K562 (cell line): ENCODE data around the gene XPOT. TPM values are rescaled to one million over a fixed set of nuclear protein-coding genes. Genes with fewer than 3 reads are reported as not detected.
A peak's percentile ranks its signal among the peaks of the same experiment; 100 is the strongest.

ENCODE experiments used
- C11orf30 ChIP-seq: fragments of 450-650 bp; IDR thresholded peaks from 2 replicates; pipeline ENCODE4 v1.6.1; 2016; ENCODE audit warnings: low read depth, mild to moderate bottlenecking
- CREB1 ChIP-seq, 2 experiments: sonication (generic) in 1 of 2; formaldehyde crosslinking in 1 of 2; IDR thresholded peaks; 2 replicates each; pipeline versions ENCODE4 v1.6.1 to v1.8.0; 2012 to 2022; ENCODE audit warnings: inconsistent platforms in 1 of 2, mild to moderate bottlenecking in 1 of 2, missing genetic modification reagents in 1 of 2, moderate library complexity in 1 of 2
- EWSR1 ChIP-seq: fragments of 450-650 bp; IDR thresholded peaks from 2 replicates; pipeline ENCODE4 v1.6.1; 2018; ENCODE audit warnings: borderline replicate concordance, mild to moderate bottlenecking, low read depth, moderate library complexity; ENCODE audit not compliant: partially characterized antibody
- JUN ChIP-seq, 2 experiments: sonication (generic) in 1 of 2; formaldehyde crosslinking in 1 of 2; IDR thresholded peaks; 2 replicates each; pipeline versions ENCODE4 v1.6.1 to v1.8.0; 2012 to 2022; ENCODE audit warnings: borderline replicate concordance in 2 of 2, mild to moderate bottlenecking in 2 of 2, improper control_type of control experiment in 1 of 2, low read depth in 1 of 2, low read length in 1 of 2, missing genetic modification reagents in 1 of 2
- MYC ChIP-seq, 2 experiments: fragments of 250-450 bp in 1 of 2; sonication (Bioruptor Pico) in 1 of 2; IDR thresholded peaks; 2 replicates each; pipeline versions ENCODE4 v1.5.1 to v1.6.1; 2012 to 2021; ENCODE audit warnings: low read depth in 2 of 2, borderline replicate concordance in 1 of 2, improper control_type of control experiment in 1 of 2, low read length in 1 of 2, mild to moderate bottlenecking in 1 of 2, moderate library complexity in 1 of 2
- PHB2 ChIP-seq: fragments of 450-650 bp; IDR thresholded peaks from 2 replicates; pipeline ENCODE4 v1.6.1; 2017; ENCODE audit warnings: low read depth
- XRCC3 ChIP-seq: fragments of 450-650 bp; IDR thresholded peaks from 2 replicates; pipeline ENCODE4 v1.6.1; 2017; ENCODE audit warnings: mild to moderate bottlenecking, moderate library complexity
- polyA plus RNA-seq, 8 experiments: library from polyadenylated mRNA; depleted of rRNA in 4 of 8; stranded (reverse) in 5 of 8; unstranded in 3 of 8; fragments of >200 nt; fragmentation: Nextera tagmentation in 2 of 8; fragmentation: Illumina TruSeq in 1 of 8; extraction: Ambion mirVana in 2 of 8; extraction: Trizol in 1 of 8; gene quantifications; 2 replicates each; pipeline versions ENCODE4 v1.2.1 to v1.2.3, GENCODE V29; 2011 to 2014; ENCODE audit warnings: inconsistent platforms in 1 of 8, missing spikeins in 1 of 8
- total RNA-seq, 7 experiments: library from RNA; depleted of rRNA in 6 of 7; stranded (reverse); fragments of >200 nt in 6 of 7; fragmentation: Illumina TruSeq in 2 of 7; extraction: Trizol in 2 of 7; gene quantifications; 2 replicates each; pipeline versions ENCODE4 v1.2.1 to v1.2.3, GENCODE V29; 2011 to 2021; ENCODE audit warnings: low replicate concordance in 1 of 7
- TF ChIP-seq, protein P1 (sequence below): fragments of 450-650 bp; IDR thresholded peaks from 2 replicates; pipeline ENCODE4 v1.6.1; 2018; ENCODE audit not compliant: partially characterized antibody
- TF ChIP-seq, protein P2 (sequence below): sonication (generic); formaldehyde crosslinking; IDR thresholded peaks from 2 replicates; pipeline ENCODE4 v1.4.0; 2020; ENCODE audit warnings: mild to moderate bottlenecking, missing genetic modification reagents
- TF ChIP-seq, protein P3 (sequence below): fragments of 250-450 bp; sonication (Bioruptor Pico); IDR thresholded peaks from 2 replicates; pipeline ENCODE4 v1.5.0; 2021
- TF ChIP-seq, protein P4 (sequence below), 3 experiments: fragments of 200-800 bp in 1 of 3; fragments of 250-450 bp in 1 of 3; fragments of 450-650 bp in 1 of 3; sonication (Bioruptor Pico) in 1 of 3; sonication (Bioruptor generic) in 1 of 3; formaldehyde crosslinking in 1 of 3; IDR thresholded peaks; 2 replicates each; pipeline versions ENCODE4 v1.6.1 to v1.8.0; 2016 to 2022; ENCODE audit warnings: mild to moderate bottlenecking in 2 of 3, missing genetic modification characterization in 2 of 3, missing compliant biosample characterization in 1 of 3, moderate library complexity in 1 of 3
- TF ChIP-seq, protein P5 (sequence below): fragments of 250-450 bp; sonication (Bioruptor Pico); IDR thresholded peaks from 2 replicates; pipeline ENCODE4 v1.8.0; 2022; ENCODE audit warnings: moderate library complexity, mild to moderate bottlenecking, inconsistent platforms

The XPOT gene
- total and polyA plus RNA-seq, 9 of the 15 experiments (the other 6 are each of a cell fraction or from before 2014, with no cell fraction given) = 26.2 to 192 (median 102) TPM

DNA sequence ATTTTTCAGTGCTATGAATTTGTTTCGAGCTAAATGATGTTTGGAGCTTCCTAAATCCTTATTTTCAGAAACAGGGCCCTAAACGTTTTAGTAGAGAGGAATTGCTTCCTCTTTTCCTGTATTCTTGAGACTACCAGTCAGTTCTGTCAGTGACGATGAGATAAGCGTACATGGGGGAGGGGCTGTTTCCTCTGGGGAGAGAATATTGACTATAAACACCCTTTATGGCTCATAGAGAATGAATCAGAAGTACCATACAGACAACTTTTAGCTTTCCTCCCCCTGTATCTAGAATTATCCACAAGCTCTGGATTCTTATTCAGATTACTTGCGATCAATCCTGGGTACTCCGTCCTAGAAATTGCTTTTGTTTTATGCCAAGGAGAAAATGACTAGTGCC lies 52.8 kb downstream of the XPOT start (continued):
- TF ChIP-seq, protein P1, sequence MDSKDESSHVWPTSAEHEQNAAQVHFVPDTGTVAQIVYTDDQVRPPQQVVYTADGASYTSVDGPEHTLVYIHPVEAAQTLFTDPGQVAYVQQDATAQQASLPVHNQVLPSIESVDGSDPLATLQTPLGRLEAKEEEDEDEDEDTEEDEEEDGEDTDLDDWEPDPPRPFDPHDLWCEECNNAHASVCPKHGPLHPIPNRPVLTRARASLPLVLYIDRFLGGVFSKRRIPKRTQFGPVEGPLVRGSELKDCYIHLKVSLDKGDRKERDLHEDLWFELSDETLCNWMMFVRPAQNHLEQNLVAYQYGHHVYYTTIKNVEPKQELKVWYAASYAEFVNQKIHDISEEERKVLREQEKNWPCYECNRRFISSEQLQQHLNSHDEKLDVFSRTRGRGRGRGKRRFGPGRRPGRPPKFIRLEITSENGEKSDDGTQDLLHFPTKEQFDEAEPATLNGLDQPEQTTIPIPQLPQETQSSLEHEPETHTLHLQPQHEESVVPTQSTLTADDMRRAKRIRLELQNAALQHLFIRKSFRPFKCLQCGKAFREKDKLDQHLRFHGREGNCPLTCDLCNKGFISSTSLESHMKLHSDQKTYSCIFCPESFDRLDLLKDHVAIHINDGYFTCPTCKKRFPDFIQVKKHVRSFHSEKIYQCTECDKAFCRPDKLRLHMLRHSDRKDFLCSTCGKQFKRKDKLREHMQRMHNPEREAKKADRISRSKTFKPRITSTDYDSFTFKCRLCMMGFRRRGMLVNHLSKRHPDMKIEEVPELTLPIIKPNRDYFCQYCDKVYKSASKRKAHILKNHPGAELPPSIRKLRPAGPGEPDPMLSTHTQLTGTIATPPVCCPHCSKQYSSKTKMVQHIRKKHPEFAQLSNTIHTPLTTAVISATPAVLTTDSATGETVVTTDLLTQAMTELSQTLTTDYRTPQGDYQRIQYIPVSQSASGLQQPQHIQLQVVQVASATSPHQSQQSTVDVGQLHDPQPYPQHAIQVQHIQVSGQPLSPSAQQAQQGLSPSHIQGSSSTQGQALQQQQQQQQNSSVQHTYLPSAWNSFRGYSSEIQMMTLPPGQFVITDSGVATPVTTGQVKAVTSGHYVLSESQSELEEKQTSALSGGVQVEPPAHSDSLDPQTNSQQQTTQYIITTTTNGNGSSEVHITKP = no peak
- TF ChIP-seq, protein P2, sequence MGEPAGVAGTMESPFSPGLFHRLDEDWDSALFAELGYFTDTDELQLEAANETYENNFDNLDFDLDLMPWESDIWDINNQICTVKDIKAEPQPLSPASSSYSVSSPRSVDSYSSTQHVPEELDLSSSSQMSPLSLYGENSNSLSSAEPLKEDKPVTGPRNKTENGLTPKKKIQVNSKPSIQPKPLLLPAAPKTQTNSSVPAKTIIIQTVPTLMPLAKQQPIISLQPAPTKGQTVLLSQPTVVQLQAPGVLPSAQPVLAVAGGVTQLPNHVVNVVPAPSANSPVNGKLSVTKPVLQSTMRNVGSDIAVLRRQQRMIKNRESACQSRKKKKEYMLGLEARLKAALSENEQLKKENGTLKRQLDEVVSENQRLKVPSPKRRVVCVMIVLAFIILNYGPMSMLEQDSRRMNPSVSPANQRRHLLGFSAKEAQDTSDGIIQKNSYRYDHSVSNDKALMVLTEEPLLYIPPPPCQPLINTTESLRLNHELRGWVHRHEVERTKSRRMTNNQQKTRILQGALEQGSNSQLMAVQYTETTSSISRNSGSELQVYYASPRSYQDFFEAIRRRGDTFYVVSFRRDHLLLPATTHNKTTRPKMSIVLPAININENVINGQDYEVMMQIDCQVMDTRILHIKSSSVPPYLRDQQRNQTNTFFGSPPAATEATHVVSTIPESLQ (CRISPR knock-in tag) = no peak
- TF ChIP-seq, protein P3, sequence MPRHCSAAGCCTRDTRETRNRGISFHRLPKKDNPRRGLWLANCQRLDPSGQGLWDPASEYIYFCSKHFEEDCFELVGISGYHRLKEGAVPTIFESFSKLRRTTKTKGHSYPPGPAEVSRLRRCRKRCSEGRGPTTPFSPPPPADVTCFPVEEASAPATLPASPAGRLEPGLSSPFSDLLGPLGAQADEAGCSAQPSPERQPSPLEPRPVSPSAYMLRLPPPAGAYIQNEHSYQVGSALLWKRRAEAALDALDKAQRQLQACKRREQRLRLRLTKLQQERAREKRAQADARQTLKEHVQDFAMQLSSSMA (CRISPR knock-in tag) = no peak
- no peak for TF ChIP-seq EWSR1
- no peak for TF ChIP-seq PHB2
- no peak for TF ChIP-seq C11orf30
- TF ChIP-seq JUN (IDR thresholded peaks at IDR 0.05; ENCODE audit: borderline replicate concordance, low read depth, low read length) = 0 out of 2 replicates have a peak, but pooled peaks have one; percentile 52
- no peak for TF ChIP-seq JUN (CRISPR knock-in tag; IDR thresholded peaks at IDR 0.05; ENCODE audit: borderline replicate concordance)
- peak; percentile 54; the same call in 1 of the 2 replicates for TF ChIP-seq CREB1 (IDR thresholded peaks at IDR 0.05)
- TF ChIP-seq CREB1 (CRISPR knock-in tag; IDR thresholded peaks at IDR 0.05) = no peak
- no peak for TF ChIP-seq XRCC3
- no peak for TF ChIP-seq MYC (IDR thresholded peaks at IDR 0.05; ENCODE audit: low read depth, low read length)
- TF ChIP-seq MYC (CRISPR knock-in tag; IDR thresholded peaks at IDR 0.05; ENCODE audit: borderline replicate concordance, low read depth) = no peak
- TF ChIP-seq, protein P4, sequence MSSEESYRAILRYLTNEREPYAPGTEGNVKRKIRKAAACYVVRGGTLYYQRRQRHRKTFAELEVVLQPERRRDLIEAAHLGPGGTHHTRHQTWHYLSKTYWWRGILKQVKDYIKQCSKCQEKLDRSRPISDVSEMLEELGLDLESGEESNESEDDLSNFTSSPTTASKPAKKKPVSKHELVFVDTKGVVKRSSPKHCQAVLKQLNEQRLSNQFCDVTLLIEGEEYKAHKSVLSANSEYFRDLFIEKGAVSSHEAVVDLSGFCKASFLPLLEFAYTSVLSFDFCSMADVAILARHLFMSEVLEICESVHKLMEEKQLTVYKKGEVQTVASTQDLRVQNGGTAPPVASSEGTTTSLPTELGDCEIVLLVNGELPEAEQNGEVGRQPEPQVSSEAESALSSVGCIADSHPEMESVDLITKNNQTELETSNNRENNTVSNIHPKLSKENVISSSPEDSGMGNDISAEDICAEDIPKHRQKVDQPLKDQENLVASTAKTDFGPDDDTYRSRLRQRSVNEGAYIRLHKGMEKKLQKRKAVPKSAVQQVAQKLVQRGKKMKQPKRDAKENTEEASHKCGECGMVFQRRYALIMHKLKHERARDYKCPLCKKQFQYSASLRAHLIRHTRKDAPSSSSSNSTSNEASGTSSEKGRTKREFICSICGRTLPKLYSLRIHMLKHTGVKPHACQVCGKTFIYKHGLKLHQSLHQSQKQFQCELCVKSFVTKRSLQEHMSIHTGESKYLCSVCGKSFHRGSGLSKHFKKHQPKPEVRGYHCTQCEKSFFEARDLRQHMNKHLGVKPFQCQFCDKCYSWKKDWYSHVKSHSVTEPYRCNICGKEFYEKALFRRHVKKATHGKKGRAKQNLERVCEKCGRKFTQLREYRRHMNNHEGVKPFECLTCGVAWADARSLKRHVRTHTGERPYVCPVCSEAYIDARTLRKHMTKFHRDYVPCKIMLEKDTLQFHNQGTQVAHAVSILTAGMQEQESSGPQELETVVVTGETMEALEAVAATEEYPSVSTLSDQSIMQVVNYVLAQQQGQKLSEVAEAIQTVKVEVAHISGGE (CRISPR knock-in tag; IDR thresholded peaks at IDR 0.05) = no peak
- TF ChIP-seq, protein P5, sequence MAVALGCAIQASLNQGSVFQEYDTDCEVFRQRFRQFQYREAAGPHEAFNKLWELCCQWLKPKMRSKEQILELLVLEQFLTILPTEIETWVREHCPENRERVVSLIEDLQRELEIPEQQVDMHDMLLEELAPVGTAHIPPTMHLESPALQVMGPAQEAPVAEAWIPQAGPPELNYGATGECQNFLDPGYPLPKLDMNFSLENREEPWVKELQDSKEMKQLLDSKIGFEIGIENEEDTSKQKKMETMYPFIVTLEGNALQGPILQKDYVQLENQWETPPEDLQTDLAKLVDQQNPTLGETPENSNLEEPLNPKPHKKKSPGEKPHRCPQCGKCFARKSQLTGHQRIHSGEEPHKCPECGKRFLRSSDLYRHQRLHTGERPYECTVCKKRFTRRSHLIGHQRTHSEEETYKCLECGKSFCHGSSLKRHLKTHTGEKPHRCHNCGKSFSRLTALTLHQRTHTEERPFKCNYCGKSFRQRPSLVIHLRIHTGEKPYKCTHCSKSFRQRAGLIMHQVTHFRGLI (CRISPR knock-in tag) = no peak
